Ishikawa (cell line): ENCODE measurements around the gene MIA2.

Experiments used
- RAD21 ChIP-seq: IDR thresholded peaks from 2 replicates; pipeline ENCODE4 v1.6.1; 2012; ENCODE audit warnings: low read depth
- TCF12 ChIP-seq: IDR thresholded peaks from 2 replicates; pipeline ENCODE4 v1.6.1; 2012; ENCODE audit warnings: low read depth

GRCh38 chr14:39247256-39247655 is 13.5 kb downstream of the MIA2 start:
- TF ChIP-seq RAD21 = no peak
- no peak for TF ChIP-seq TCF12
